Ureter (tissue), 1 donor: Measurements from ENCODE around the gene CADPS2. TPM values are rescaled to one million over a fixed set of nuclear protein-coding genes. Genes with fewer than 3 reads are reported as not detected.
"Not testable (repeated sequence)": the region's sequence is repeated elsewhere in the genome, so short reads cannot be mapped to it uniquely, and the experiment has no call there.

ENCODE experiments used
- DNase-seq: peaks from one replicate; pipeline ENCODE4 v3.0.0-alpha.2; 2020; ENCODE audit warnings: low spot score
- total RNA-seq: library from RNA; stranded (reverse); gene quantifications from one replicate; pipeline ENCODE4 v1.2.4, GENCODE V29; 2023
- donor health status: DM: yes; HTN: yes; CAD: no.

The CADPS2 gene
- total RNA-seq, 1 donor from 2014 or later, result 25.8 TPM

- no peak for DNase-seq
These were observed 587.6 kb downstream of the CADPS2 start for GRCh38 chr7:122298618-122299017.

GRCh38 chr7:122298131-122298530, 588.1 kb downstream of the CADPS2 start:
- DNase-seq, result no peak

DNA sequence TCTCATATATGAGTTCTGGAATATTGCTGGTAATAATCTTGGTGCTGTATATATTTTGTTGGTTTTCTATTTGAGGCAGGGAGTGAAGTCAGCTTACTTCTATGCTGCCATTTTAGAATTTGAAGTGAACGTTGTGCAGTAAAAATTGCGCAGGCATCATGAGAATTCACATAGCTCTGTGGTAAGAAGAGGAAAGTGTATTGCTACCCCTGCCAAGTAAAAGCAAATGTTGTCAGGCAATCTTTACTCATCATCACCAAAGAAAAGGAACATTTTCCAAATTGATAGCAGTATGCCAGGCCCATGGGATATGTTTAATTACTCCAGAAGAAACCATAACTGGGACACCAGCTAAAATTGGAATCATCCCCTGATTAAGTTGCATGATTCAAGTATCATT, 595.1 kb downstream of the CADPS2 start:
- no peak for DNase-seq

GRCh38 chr7:122290476-122290875, 595.8 kb downstream of the CADPS2 start:
- no peak for DNase-seq

DNA sequence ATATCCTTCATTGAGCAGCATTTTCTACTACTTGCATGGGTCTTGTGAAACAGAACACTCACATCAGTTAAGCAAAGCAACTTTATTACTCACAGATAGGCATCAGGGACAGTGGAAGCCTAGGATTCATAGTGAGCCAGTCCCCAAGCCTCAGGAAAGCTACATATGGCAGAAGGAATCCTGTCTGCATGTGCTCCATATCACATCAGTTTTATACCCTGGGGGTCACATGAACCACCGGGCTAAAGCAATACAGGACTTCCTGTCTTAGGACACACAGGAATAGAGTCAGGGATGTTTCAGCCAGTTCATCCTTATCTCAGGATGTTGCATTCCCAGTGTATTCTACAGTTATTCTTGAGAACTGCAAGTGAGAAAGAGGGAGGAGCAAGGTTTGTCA, 596.8 kb downstream of the CADPS2 start:
- DNase-seq, result no peak

GRCh38 chr7:122284608-122285007, 601.7 kb downstream of the CADPS2 start:
- not testable (repeated sequence) for DNase-seq

DNA sequence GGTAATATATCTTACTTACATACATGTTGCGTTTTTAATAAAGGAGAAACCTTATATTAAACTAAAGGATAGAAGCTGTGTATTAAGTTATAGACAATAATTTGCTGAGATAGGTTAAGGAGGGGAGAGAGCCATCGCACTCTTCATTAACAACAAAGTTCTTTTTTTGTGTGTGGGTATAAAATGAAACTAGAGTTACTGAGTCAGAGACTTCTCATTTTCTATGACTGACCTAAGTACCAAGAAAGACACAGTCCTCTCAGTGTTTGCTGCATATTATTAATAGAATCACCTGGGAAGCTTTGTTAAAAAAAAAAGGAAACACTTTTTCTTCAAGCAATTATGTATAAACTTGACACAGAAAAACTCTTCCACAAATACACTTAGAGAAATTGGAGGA, 613.1 kb downstream of the CADPS2 start:
- DNase-seq, result no peak

DNA sequence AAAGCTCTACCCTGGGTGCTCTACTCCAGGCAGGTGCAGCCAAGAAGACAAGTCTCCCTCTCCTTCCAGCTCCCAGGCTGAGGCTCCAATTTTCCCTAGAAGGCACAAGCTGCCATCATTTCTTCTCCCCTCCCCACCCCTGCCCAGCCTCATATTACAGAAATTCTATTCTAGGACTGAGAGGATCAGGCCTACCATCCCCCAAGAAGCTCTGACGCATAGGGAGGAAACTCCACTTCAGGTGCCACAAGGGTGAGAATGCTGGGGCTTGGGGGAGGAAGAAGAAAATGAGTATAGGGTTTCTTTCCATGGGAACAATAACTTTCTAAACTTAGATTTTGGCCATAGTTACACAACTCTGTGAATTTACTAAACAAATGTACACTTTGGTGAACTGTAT, 617.0 kb downstream of the CADPS2 start:
- DNase-seq, result no peak

Other genes with a start within 250 kb of the CADPS2 start
- gene RNF133, start 187.3 kb downstream of the CADPS2 start, total RNA-seq, result 2.4 TPM
- 3.5 TPM for gene RNF148, start 183.5 kb downstream of the CADPS2 start, total RNA-seq
- not detected for gene TAS2R16, start 109.2 kb upstream of the CADPS2 start, total RNA-seq